Activated CD4-positive, alpha-beta T cell treated with anti-CD3 and anti-CD28 coated beads, Interleukin-2, amount 10 ng/mL, durations not matched to agents 7 days and 5 days (primary cell): ENCODE results near the gene B4GALNT4. TPM values are rescaled to one million over a fixed set of nuclear protein-coding genes. Genes with fewer than 3 reads are reported as not detected.
"Not testable (repeated sequence)": the region's sequence is repeated elsewhere in the genome, so short reads cannot be mapped to it uniquely, and the experiment has no call there.

Source experiments
- CTCF ChIA-PET: fragments of 350-600 bp; sonication (Branson Sonifier 250); formaldehyde crosslinking; loops from one replicate; lab custom pipeline; 2021; ENCODE audit warnings: antibody characterized with exemption; lab: Charles Lee
- POLR2A ChIA-PET: fragments of 350-600 bp; sonication (Branson Sonifier 250); formaldehyde crosslinking; loops from one replicate; lab custom pipeline; 2021; ENCODE audit warnings: antibody characterized with exemption; lab: Charles Lee
- DNase-seq: peaks from one replicate; pipeline ENCODE4 v3.0.0-alpha.2; 2020
- H3K27ac Mint-ChIP-seq: one replicate; pipeline ENCODE4 v1.8.0; 2021; ENCODE audit warnings: mild to moderate bottlenecking, moderate library complexity, mixed read lengths
- H3K27me3 Mint-ChIP-seq: one replicate; pipeline ENCODE4 v1.8.0; 2021; ENCODE audit warnings: mixed read lengths
- H3K36me3 Mint-ChIP-seq: one replicate; pipeline ENCODE4 v1.8.0; 2021; ENCODE audit warnings: low read depth, mixed read lengths
- H3K4me1 Mint-ChIP-seq: one replicate; pipeline ENCODE4 v1.8.0; 2021; ENCODE audit warnings: mixed read lengths
- H3K4me3 Mint-ChIP-seq: one replicate; pipeline ENCODE4 v1.8.0; 2021; ENCODE audit warnings: mild to moderate bottlenecking, moderate library complexity, mixed read lengths
- H3K9me3 Mint-ChIP-seq: one replicate; pipeline ENCODE4 v1.8.0; 2021; ENCODE audit warnings: mixed read lengths
- total RNA-seq, 2 experiments: library from RNA; stranded (reverse); gene quantifications; one replicate each; pipeline ENCODE4 v1.2.3, GENCODE V29; 2021

The B4GALNT4 gene
- total RNA-seq, 2 experiments from 2014 or later = 1.5 to 1.6 TPM

GRCh38 chr11:384511-384910 lies 15.2 kb downstream of the B4GALNT4 start:
- Mint-ChIP-seq H3K9me3 (peaks cover 3% of the 10 kb centered on the region), H3K27ac (no peak overlapping the region), H3K36me3 (no peaks in the 10 kb centered on the region), H3K4me1 (peaks cover 3% of the 10 kb centered on the region), H3K27me3 (peaks cover 13% of the 10 kb centered on the region), H3K4me3 (no peak overlapping the region)
- CTCF ChIA-PET = no interaction called here
- POLR2A ChIA-PET = no interaction called here
- DNase-seq = no peak

- H3K4me3 Mint-ChIP-seq = no peak overlapping the region
These were observed 16.5 kb downstream of the B4GALNT4 start for GRCh38 chr11:385594-386351.

GRCh38 chr11:386483-386882 lies 17.2 kb downstream of the B4GALNT4 start:
- no peak overlapping the region for H3K4me3 Mint-ChIP-seq
- ChIA-PET POLR2A (no interaction called here), CTCF (interaction anchor here (1.1 to 2.9 kb wide), 2 partner anchors 10 to 133 kb away, joined by 3 to 11 read pairs; no protein-coding TSS in a partner anchor)
- no peak for DNase-seq
- peaks cover 3% of the 10 kb centered on the region for H3K4me1 Mint-ChIP-seq
- peaks cover 3% of the 10 kb centered on the region for H3K9me3 Mint-ChIP-seq
- no peaks in the 10 kb centered on the region for H3K36me3 Mint-ChIP-seq
- H3K27ac Mint-ChIP-seq = no peak overlapping the region
- H3K27me3 Mint-ChIP-seq = peaks cover 13% of the 10 kb centered on the region

More at GRCh38 chr11:385594-386351, 16.5 kb downstream of the B4GALNT4 start:
- H3K27ac Mint-ChIP-seq = no peak overlapping the region
- H3K36me3 Mint-ChIP-seq = no peaks in the 10 kb centered on the region
- CTCF ChIA-PET = interaction anchor here (1.1 to 2.9 kb wide), 2 partner anchors 11 to 133 kb away, joined by 3 to 11 read pairs; no protein-coding TSS in a partner anchor
- peaks cover 3% of the 10 kb centered on the region for H3K9me3 Mint-ChIP-seq
- POLR2A ChIA-PET = no interaction called here
- H3K27me3 Mint-ChIP-seq = peaks cover 13% of the 10 kb centered on the region
- DNase-seq = no peak
- H3K4me1 Mint-ChIP-seq = peaks cover 3% of the 10 kb centered on the region

- CTCF ChIA-PET = interaction anchor here (2.9 kb wide), 1 partner anchor 10 kb away, joined by 11 read pairs; no protein-coding TSS in a partner anchor
- Mint-ChIP-seq H3K36me3 (no peaks in the 10 kb centered on the region), H3K27ac (no peak overlapping the region), H3K27me3 (peaks cover 10% of the 10 kb centered on the region), H3K4me3 (no peak overlapping the region), H3K9me3 (peaks cover 3% of the 10 kb centered on the region), H3K4me1 (no peaks in the 10 kb centered on the region)
- DNase-seq = no peak
- POLR2A ChIA-PET = no interaction called here
These were observed 18.0 kb downstream of the B4GALNT4 start for GRCh38 chr11:387193-387793.

GRCh38 chr11:389369-389768 lies 20.1 kb downstream of the B4GALNT4 start:
- H3K4me3 Mint-ChIP-seq, H3K9me3 Mint-ChIP-seq, CTCF ChIA-PET, H3K36me3 Mint-ChIP-seq, H3K4me1 Mint-ChIP-seq, DNase-seq, POLR2A ChIA-PET, H3K27me3 Mint-ChIP-seq, H3K27ac Mint-ChIP-seq: not testable (repeated sequence)

GRCh38 chr11:390175-390574 lies 20.9 kb downstream of the B4GALNT4 start:
- H3K4me3 Mint-ChIP-seq = no peak overlapping the region
- ChIA-PET CTCF (no interaction called here), POLR2A (no interaction called here)
- DNase-seq = no peak
- no peaks in the 10 kb centered on the region for H3K4me1 Mint-ChIP-seq
- H3K27ac Mint-ChIP-seq = no peak overlapping the region
- H3K27me3 Mint-ChIP-seq = peaks cover 6% of the 10 kb centered on the region
- H3K36me3 Mint-ChIP-seq = no peaks in the 10 kb centered on the region
- H3K9me3 Mint-ChIP-seq = peaks cover 3% of the 10 kb centered on the region

- Mint-ChIP-seq H3K4me1 (no peaks in the 10 kb centered on the region), H3K9me3 (peaks cover 3% of the 10 kb centered on the region), H3K36me3 (no peaks in the 10 kb centered on the region), H3K27me3 (peaks cover 8% of the 10 kb centered on the region), H3K27ac (no peak overlapping the region), H3K4me3 (no peak overlapping the region)
- DNase-seq = no peak
- ChIA-PET POLR2A (no interaction called here), CTCF (interaction anchor here (0.6 kb wide), 1 partner anchor 283 kb away, joined by 3 read pairs; no protein-coding TSS in a partner anchor)
These were observed 22.1 kb downstream of the B4GALNT4 start for GRCh38 chr11:391117-392017.

- CTCF ChIA-PET = interaction anchor here (0.6 to 1.5 kb wide), 3 partner anchors 12 to 282 kb away, joined by 3 to 6 read pairs (median 4); no protein-coding TSS in a partner anchor
- POLR2A ChIA-PET = no interaction called here
- DNase-seq = no peak
- Mint-ChIP-seq H3K9me3 (peaks cover 1% of the 10 kb centered on the region), H3K27me3 (peaks cover 8% of the 10 kb centered on the region), H3K36me3 (no peaks in the 10 kb centered on the region), H3K4me3 (no peak overlapping the region), H3K4me1 (no peaks in the 10 kb centered on the region), H3K27ac (no peak overlapping the region)
These were observed 22.9 kb downstream of the B4GALNT4 start for GRCh38 chr11:392102-392777.

- H3K36me3 Mint-ChIP-seq = no peaks in the 10 kb centered on the region
- ChIA-PET CTCF (interaction anchor here (1.2 to 1.5 kb wide), 2 partner anchors 11 to 14 kb away, joined by 4 to 6 read pairs; no protein-coding TSS in a partner anchor), POLR2A (no interaction called here)
- peaks cover 5% of the 10 kb centered on the region for H3K4me1 Mint-ChIP-seq
- no peak for DNase-seq
- no peak overlapping the region for H3K27ac Mint-ChIP-seq
- peaks cover 2% of the 10 kb centered on the region for H3K9me3 Mint-ChIP-seq
- H3K4me3 Mint-ChIP-seq = no peak overlapping the region
- peaks cover 2% of the 10 kb centered on the region for H3K27me3 Mint-ChIP-seq
These were observed 24.1 kb downstream of the B4GALNT4 start for GRCh38 chr11:393219-394033.

- Mint-ChIP-seq H3K9me3 (peaks cover 2% of the 10 kb centered on the region), H3K27me3 (peaks cover 2% of the 10 kb centered on the region), H3K4me1 (peaks cover 5% of the 10 kb centered on the region), H3K27ac (no peak within 1 kb of the TSS), H3K4me3 (no peak within 1 kb of the TSS), H3K36me3 (no peaks in the 10 kb centered on the region)
- DNase-seq = no peak
- ChIA-PET POLR2A (no interaction called here), CTCF (no interaction called here)
These were observed 24.9 kb downstream of the B4GALNT4 start, which contains the start of gene PKP3 for GRCh38 chr11:394034-394857. TSS of gene PKP3 (plus strand) at chr11:394209. CDS start at chr11:394293, 84 bp downstream.
